ENCODE measurements around the gene AXIN1.
"Not testable (repeated sequence)": the region's sequence is repeated elsewhere in the genome, so short reads cannot be mapped to it uniquely, and the experiment has no call there.

The AXIN1 gene

DNA sequence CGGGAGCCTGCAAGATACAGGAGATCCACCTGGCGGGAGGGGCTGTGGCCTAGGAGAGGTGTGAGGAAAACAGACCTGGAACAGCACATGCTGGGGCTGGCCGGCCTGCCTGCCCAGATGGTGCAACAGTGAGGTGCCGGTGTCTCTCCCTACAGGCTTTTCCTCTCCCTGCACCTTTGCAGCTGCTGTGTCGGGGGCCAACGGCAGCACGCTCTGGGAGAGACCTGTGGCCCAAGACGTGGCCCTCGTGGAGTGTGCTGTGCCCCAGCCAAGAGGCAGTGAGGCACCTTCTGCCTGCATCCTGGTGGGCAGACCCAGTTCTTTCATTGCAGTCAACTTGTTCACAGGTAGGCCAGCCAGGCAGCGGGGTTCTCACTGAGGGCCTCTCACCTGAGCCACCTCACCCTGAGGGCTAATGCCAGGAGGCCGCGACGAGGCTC is 92.7 kb downstream of the AXIN1 start:
- Mint-ChIP-seq H3K27ac (no peak overlapping the region), H3K4me3 (no peak overlapping the region), H3K9me3 (no peaks in the 10 kb centered on the region), H3K27me3 (ENCODE audit: low read depth) (no peaks in the 10 kb centered on the region), H3K4me1 (ENCODE audit: low read depth) (peaks cover 6% of the 10 kb centered on the region), H3K36me3 (ENCODE audit: low read depth) (peaks cover 12% of the 10 kb centered on the region)
- DNase-seq (ENCODE audit: low spot score) = no peak

DNA sequence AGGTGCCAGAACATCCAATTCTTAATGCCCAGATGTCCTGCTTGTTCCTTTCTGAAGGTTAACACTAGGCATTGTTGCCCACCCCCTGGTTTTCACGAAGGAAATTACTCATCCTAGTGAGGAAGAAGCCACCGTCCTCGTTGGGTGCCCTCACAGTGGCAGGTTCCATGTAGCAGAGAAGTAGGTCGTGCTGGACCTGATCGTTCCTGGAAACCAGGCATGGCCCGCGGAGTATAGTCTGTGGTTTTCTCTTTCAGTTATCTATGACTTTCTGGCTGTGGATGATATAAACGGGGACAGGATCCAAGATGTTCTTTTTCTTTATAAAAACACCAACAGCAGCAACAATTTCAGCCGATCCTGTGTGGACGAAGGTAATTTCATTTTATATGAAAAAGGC is 93.3 kb downstream of the AXIN1 start:
- no peak for DNase-seq (ENCODE audit: low spot score)
- Mint-ChIP-seq H3K27me3 (ENCODE audit: low read depth) (no peaks in the 10 kb centered on the region), H3K36me3 (ENCODE audit: low read depth) (peaks cover 13% of the 10 kb centered on the region), H3K27ac (no peak overlapping the region), H3K4me1 (ENCODE audit: low read depth) (peaks cover 6% of the 10 kb centered on the region), H3K4me3 (no peak overlapping the region), H3K9me3 (no peaks in the 10 kb centered on the region)

DNA sequence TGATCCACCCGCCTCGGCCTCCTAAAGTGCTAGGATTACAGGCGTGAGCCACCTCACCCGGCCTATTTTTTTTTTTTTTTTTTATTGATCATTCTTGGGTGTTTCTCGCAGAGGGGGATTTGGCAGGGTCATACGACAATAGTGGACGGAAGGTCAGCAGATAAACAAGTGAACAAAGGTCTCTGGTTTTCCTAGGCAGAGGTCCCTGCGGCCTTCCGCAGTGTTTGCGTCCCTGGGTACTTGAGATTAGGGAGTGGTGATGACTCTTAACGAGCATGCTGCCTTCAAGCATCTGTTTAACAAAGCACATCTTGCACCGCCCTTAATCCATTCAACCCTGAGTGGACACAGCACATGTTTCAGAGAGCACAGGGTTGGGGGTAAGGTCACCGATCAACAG is 94.4 kb downstream of the AXIN1 start:
- H3K36me3 Mint-ChIP-seq (ENCODE audit: low read depth) = peaks cover 15% of the 10 kb centered on the region
- H3K4me3 Mint-ChIP-seq; H3K27ac Mint-ChIP-seq; H3K27me3 Mint-ChIP-seq (ENCODE audit: low read depth); H3K9me3 Mint-ChIP-seq; DNase-seq (ENCODE audit: low spot score): not testable (repeated sequence)
- peaks cover 13% of the 10 kb centered on the region for H3K4me1 Mint-ChIP-seq (ENCODE audit: low read depth)

DNA sequence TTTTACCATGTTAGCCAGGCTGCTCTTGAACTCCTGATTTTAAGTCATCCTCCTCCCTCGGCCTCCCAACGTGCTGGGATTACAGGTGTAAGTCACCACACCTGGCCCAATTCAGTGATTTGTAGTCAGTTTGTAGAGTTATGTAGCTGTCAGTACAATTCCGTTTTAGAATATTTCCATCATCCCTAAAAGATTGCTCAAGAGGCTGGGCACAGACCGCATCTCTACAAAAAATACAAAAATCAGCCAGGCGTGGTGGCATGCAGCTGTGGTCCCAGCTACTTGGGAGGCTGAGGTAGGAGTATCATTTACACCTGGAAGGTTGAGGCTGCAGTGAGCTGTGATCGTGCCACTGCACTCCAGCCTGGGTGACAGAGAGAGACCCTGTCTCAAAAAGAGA is 97.3 kb downstream of the AXIN1 start:
- H3K27me3 Mint-ChIP-seq (ENCODE audit: low read depth) = no peaks in the 10 kb centered on the region
- H3K4me3 Mint-ChIP-seq = peak overlapping the region; percentile 36
- H3K4me1 Mint-ChIP-seq (ENCODE audit: low read depth) = peaks cover 22% of the 10 kb centered on the region
- no peak for DNase-seq (ENCODE audit: low spot score)
- H3K9me3 Mint-ChIP-seq = no peaks in the 10 kb centered on the region
- H3K27ac Mint-ChIP-seq = peak overlapping the region; percentile 8
- H3K36me3 Mint-ChIP-seq (ENCODE audit: low read depth) = peaks cover 15% of the 10 kb centered on the region

GRCh38 chr16:254461-254860 is 98.1 kb downstream of the AXIN1 start:
- Mint-ChIP-seq H3K4me1 (ENCODE audit: low read depth) (peaks cover 22% of the 10 kb centered on the region), H3K36me3 (ENCODE audit: low read depth) (peaks cover 15% of the 10 kb centered on the region), H3K4me3 (peak overlapping the region; percentile 46), H3K27me3 (ENCODE audit: low read depth) (no peaks in the 10 kb centered on the region), H3K27ac (no peak overlapping the region), H3K9me3 (no peaks in the 10 kb centered on the region)
- no peak for DNase-seq (ENCODE audit: low spot score)

GRCh38 chr16:253833-254232 is 98.7 kb downstream of the AXIN1 start:
- DNase-seq (ENCODE audit: low spot score) = no peak
- Mint-ChIP-seq H3K4me1 (ENCODE audit: low read depth) (peaks cover 22% of the 10 kb centered on the region), H3K27ac (peak overlapping the region; percentile 75), H3K36me3 (ENCODE audit: low read depth) (peaks cover 15% of the 10 kb centered on the region), H3K9me3 (no peaks in the 10 kb centered on the region), H3K4me3 (peak overlapping the region; percentile 46), H3K27me3 (ENCODE audit: low read depth) (no peaks in the 10 kb centered on the region)

GRCh38 chr16:252366-253337 is 99.9 kb downstream of the AXIN1 start:
- H3K36me3 Mint-ChIP-seq (ENCODE audit: low read depth) = peaks cover 13% of the 10 kb centered on the region
- peak overlapping the region; percentile 85 for H3K4me3 Mint-ChIP-seq
- peak overlapping the region; percentile 93 for H3K27ac Mint-ChIP-seq
- peak; percentile 55 for DNase-seq (ENCODE audit: low spot score)
- H3K9me3 Mint-ChIP-seq = no peaks in the 10 kb centered on the region
- peaks cover 22% of the 10 kb centered on the region for H3K4me1 Mint-ChIP-seq (ENCODE audit: low read depth)
- no peaks in the 10 kb centered on the region for H3K27me3 Mint-ChIP-seq (ENCODE audit: low read depth)

GRCh38 chr16:249431-249830 is 103.1 kb downstream of the AXIN1 start:
- Mint-ChIP-seq H3K27ac (no peak overlapping the region), H3K9me3 (no peaks in the 10 kb centered on the region), H3K4me3 (no peak overlapping the region), H3K27me3 (ENCODE audit: low read depth) (no peaks in the 10 kb centered on the region), H3K4me1 (ENCODE audit: low read depth) (peaks cover 16% of the 10 kb centered on the region), H3K36me3 (ENCODE audit: low read depth) (peaks cover 4% of the 10 kb centered on the region)
- DNase-seq (ENCODE audit: low spot score) = no peak

- peaks cover 1% of the 10 kb centered on the region for H3K36me3 Mint-ChIP-seq (ENCODE audit: low read depth)
- no peaks in the 10 kb centered on the region for H3K9me3 Mint-ChIP-seq
- no peak overlapping the region for H3K27ac Mint-ChIP-seq
- no peaks in the 10 kb centered on the region for H3K4me1 Mint-ChIP-seq (ENCODE audit: low read depth)
- no peaks in the 10 kb centered on the region for H3K27me3 Mint-ChIP-seq (ENCODE audit: low read depth)
- DNase-seq (ENCODE audit: low spot score) = no peak
- H3K4me3 Mint-ChIP-seq = no peak overlapping the region
Observed at GRCh38 chr16:247027-247426, 105.5 kb downstream of the AXIN1 start.

GRCh38 chr16:245105-245504 is 107.4 kb downstream of the AXIN1 start:
- peaks cover 2% of the 10 kb centered on the region for H3K4me1 Mint-ChIP-seq (ENCODE audit: low read depth)
- no peaks in the 10 kb centered on the region for H3K9me3 Mint-ChIP-seq
- no peak overlapping the region for H3K4me3 Mint-ChIP-seq
- H3K36me3 Mint-ChIP-seq (ENCODE audit: low read depth) = no peaks in the 10 kb centered on the region
- H3K27ac Mint-ChIP-seq = no peak overlapping the region
- H3K27me3 Mint-ChIP-seq (ENCODE audit: low read depth) = no peaks in the 10 kb centered on the region
- DNase-seq (ENCODE audit: low spot score) = no peak

- H3K36me3 Mint-ChIP-seq (ENCODE audit: low read depth) = no peaks in the 10 kb centered on the region
Observed at GRCh38 chr16:243348-243747, 109.2 kb downstream of the AXIN1 start.

DNA sequence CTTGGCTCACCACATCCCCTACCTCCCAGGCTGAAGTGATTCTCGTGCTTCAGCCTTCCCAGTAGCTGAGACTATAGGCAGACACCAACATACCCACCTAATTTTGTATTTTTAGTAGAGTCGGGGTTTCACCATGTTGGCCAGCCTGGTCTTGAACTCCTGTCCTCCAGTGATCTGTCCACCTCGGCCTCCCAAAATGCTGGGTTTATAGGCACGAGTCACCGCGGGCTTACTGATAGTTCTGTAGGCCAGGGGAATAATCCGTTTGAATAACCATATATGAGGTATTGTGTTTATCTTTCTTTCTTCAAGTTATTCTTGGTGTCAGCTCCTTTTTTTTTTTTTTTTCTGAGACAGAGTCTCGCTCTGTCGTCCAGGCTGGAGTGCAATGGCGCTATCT is 110.2 kb downstream of the AXIN1 start:
- Mint-ChIP-seq H3K27me3 (ENCODE audit: low read depth) (no peaks in the 10 kb centered on the region), H3K27ac (no peak overlapping the region), H3K36me3 (ENCODE audit: low read depth) (no peaks in the 10 kb centered on the region), H3K4me3 (no peak overlapping the region), H3K9me3 (no peaks in the 10 kb centered on the region), H3K4me1 (ENCODE audit: low read depth) (peaks cover 7% of the 10 kb centered on the region)
- DNase-seq (ENCODE audit: low spot score) = no peak

More at GRCh38 chr16:243348-243747, 109.2 kb downstream of the AXIN1 start:
- H3K4me1 Mint-ChIP-seq (ENCODE audit: low read depth) = peaks cover 7% of the 10 kb centered on the region
- no peak overlapping the region for H3K4me3 Mint-ChIP-seq
- no peak overlapping the region for H3K27ac Mint-ChIP-seq
- no peak for DNase-seq (ENCODE audit: low spot score)
- no peaks in the 10 kb centered on the region for H3K27me3 Mint-ChIP-seq (ENCODE audit: low read depth)
- H3K9me3 Mint-ChIP-seq = no peaks in the 10 kb centered on the region

- Mint-ChIP-seq H3K4me1 (ENCODE audit: low read depth) (peaks cover 10% of the 10 kb centered on the region), H3K4me3 (no peak overlapping the region), H3K9me3 (no peaks in the 10 kb centered on the region), H3K27ac (no peak overlapping the region), H3K27me3 (ENCODE audit: low read depth) (no peaks in the 10 kb centered on the region), H3K36me3 (ENCODE audit: low read depth) (peaks cover 2% of the 10 kb centered on the region)
- no peak for DNase-seq (ENCODE audit: low spot score)
Observed at GRCh38 chr16:240559-240958, 112.0 kb downstream of the AXIN1 start.

GRCh38 chr16:239948-240277 is 112.6 kb downstream of the AXIN1 start:
- DNase-seq (ENCODE audit: low spot score) = no peak
- Mint-ChIP-seq H3K27me3 (ENCODE audit: low read depth) (no peaks in the 10 kb centered on the region), H3K4me3 (no peak overlapping the region), H3K9me3 (no peaks in the 10 kb centered on the region), H3K36me3 (ENCODE audit: low read depth) (peaks cover 2% of the 10 kb centered on the region), H3K27ac (no peak overlapping the region), H3K4me1 (ENCODE audit: low read depth) (peaks cover 16% of the 10 kb centered on the region)

All from T-helper 2 cell treated with Interferon-gamma antibody and Interleukin-4, amounts not matched to agents 5 μg/mL and 100 μg/mL, for 36 hours (primary cell).